ENCODE results near the gene CCDC158.
A peak's percentile ranks its signal among the peaks of the same experiment; 100 is the strongest.
"Not testable (repeated sequence)": the region's sequence is repeated elsewhere in the genome, so short reads cannot be mapped to it uniquely, and the experiment has no call there.

CCDC158 gene

DNA sequence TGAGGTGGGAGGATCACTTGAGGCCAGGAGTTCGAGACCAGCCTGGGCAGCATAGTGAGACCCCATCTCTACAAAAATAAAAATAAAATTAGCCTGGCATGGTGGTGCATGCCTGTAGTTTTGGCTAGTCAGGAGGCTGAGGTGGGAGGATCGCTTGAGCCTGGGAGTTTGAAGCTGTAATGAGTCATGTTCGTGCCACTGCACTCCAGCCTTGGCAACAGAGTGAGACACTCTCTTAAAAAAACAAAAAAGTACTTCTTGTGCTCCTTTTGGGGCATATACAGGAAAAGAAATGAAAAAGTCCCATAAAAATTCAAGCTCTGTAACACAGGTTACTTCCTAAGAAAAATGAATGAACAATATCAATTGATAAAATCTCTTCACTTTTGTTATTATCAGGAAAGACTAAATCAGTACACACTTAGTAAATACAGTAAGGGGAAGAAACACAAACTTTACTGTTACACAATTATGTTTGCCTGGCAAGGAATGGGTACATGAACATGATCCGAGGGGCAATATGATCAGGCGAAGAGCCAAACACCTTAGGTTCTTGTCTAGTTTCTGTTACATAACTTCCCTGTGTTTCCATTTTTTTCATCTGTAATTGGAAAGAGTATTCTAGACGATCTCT lies 46.9 kb downstream of the CCDC158 start:
- H3K27ac ChIP-seq, result peak overlapping the region; percentile 59
- no peak for TF ChIP-seq ZFX (IDR thresholded peaks at IDR 0.05; ENCODE audit: borderline replicate concordance)
- TF ChIP-seq, protein P1, sequence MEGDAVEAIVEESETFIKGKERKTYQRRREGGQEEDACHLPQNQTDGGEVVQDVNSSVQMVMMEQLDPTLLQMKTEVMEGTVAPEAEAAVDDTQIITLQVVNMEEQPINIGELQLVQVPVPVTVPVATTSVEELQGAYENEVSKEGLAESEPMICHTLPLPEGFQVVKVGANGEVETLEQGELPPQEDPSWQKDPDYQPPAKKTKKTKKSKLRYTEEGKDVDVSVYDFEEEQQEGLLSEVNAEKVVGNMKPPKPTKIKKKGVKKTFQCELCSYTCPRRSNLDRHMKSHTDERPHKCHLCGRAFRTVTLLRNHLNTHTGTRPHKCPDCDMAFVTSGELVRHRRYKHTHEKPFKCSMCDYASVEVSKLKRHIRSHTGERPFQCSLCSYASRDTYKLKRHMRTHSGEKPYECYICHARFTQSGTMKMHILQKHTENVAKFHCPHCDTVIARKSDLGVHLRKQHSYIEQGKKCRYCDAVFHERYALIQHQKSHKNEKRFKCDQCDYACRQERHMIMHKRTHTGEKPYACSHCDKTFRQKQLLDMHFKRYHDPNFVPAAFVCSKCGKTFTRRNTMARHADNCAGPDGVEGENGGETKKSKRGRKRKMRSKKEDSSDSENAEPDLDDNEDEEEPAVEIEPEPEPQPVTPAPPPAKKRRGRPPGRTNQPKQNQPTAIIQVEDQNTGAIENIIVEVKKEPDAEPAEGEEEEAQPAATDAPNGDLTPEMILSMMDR (IDR thresholded peaks at IDR 0.05), result no peak

DNA sequence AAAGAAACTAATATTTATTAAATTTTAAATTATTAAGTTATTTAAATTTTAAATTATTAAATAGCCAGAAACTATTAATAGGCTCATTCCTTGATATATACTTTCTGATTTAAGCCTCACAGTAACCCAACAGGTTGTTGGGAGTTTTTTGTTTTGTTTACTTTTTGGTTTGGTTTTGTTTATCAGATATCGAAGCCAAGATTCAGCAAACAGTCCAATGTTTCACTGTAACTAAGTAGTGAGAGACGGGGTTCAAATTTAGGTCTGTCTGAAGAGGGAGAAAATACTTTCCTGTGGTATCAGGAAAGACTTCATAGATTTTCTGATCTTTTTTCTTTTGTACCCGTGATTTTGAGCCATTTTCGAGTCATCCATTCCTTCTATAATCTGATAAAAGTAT lies 54.2 kb downstream of the CCDC158 start:
- H3K27ac ChIP-seq, result no peak overlapping the region
- TF ChIP-seq, protein P1 (IDR thresholded peaks at IDR 0.05), result no peak
- no peak for TF ChIP-seq ZFX (IDR thresholded peaks at IDR 0.05; ENCODE audit: borderline replicate concordance)

DNA sequence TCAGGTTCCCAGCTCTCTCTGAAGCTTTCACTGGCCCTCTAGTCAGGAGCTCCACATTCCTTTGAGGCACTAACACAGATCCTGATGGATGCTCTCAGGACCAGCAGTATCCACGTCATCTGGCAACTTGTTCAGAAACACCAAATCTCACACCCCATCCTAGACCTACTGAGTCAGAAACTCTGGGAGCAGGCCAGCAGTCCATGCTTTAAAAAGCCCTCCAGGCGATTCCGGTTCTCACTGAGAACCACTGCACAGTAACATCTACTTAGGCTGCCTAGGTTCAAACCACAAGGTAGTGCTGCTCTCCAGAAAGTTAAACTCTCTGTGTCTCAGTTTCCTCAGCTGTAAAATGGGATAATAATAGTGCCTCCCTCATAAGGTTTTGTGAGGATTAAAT lies 55.3 kb downstream of the CCDC158 start:
- TF ChIP-seq, protein P1 (IDR thresholded peaks at IDR 0.05), result no peak
- no peak for TF ChIP-seq ZFX (IDR thresholded peaks at IDR 0.05; ENCODE audit: borderline replicate concordance)
- no peak overlapping the region for H3K27ac ChIP-seq

DNA sequence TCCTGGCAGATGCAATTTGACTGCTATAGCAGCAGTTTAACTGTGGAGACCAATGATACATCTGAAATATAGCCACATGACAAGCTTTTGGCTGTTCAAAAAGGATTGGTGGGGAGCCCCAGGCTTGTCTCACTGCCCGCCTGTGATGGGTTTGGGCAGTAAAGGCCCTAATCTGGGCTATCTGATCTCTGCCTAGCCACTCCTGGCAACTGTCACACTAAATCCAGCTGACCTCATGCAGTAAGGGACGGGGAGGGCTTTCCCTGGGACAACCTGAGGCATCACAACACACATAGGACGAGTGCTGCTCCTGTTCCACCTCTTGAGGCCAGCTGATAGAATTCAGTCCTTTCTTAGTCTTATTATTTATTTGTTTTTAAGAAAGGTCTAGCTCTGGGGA lies 56.2 kb downstream of the CCDC158 start:
- H3K27ac ChIP-seq, result no peak overlapping the region
- no peak for TF ChIP-seq ZFX (IDR thresholded peaks at IDR 0.05; ENCODE audit: borderline replicate concordance)
- TF ChIP-seq, protein P1 (IDR thresholded peaks at IDR 0.05), result no peak

DNA sequence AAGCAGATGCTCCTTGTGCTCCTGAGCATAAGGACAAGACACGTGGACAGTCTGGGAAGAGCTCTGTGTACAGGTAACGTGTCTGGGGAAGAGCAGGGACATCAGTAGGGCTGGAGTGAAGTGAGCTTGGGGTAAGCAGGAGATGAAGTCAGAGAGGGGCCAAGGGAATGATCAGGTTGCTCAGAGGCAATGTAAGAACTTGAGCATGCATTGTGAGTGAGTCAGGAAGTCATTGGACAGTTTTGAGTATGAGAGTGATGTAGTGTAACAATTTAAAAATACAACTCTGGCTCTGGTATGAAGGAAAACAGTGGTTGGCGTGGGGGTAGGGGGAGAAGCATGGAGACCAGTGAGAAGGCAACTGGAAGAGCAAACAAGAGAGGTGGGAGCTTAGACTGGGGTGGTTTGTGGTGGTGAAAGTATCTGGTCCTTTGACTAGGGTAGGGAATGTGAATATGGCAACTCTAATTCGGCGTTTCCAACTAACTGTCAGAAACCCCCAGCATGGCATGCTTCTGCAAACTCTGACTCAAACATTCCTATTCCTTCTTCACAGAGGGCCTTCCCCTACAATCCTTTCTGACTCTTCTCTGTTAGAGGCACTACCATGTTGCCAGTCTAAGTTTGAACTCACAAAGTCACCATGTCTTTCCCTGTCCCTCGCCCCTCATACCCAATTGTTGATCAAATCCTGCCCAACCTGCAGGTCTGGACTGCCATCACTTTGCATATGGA lies 57.2 kb downstream of the CCDC158 start:
- no peak for TF ChIP-seq ZFX (IDR thresholded peaks at IDR 0.05; ENCODE audit: borderline replicate concordance)
- TF ChIP-seq, protein P1 (IDR thresholded peaks at IDR 0.05), result no peak
- H3K27ac ChIP-seq, result no peak overlapping the region

DNA sequence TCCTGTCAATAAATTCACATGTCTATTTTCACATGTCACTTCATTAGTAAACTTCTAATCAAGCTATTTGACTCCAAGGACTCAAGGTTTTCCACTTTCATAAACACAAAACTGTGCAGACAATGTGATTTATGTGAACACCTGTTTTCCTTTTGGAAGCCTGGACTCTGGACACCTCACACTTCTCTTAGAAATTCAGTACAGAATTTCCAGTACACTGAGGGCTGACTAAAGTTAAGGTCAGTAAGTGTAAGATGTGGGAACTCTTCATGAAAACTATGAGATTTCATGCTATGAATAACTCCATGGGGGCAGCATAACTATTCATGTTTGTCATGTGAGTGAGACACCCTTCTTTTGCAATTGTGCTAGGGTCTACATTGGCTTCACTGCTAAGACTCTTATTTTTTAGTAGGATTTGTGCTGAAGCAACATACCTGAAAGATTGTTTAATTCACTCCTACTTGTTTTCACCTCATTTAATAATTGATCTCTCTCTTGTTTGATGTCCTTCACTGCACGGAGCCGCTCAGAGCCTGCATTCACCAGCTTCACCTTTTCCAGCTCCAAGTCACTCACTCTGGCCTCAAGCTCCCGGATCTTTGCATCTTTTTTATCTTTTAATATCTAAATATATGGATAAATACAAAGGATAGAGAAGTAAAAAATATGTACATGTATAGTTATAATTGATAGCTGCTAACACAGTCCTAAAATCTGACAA lies 59.1 kb downstream of the CCDC158 start:
- TF ChIP-seq ZFX (IDR thresholded peaks at IDR 0.05; ENCODE audit: borderline replicate concordance), result no peak
- TF ChIP-seq, protein P1 (IDR thresholded peaks at IDR 0.05), result no peak
- no peak overlapping the region for H3K27ac ChIP-seq

DNA sequence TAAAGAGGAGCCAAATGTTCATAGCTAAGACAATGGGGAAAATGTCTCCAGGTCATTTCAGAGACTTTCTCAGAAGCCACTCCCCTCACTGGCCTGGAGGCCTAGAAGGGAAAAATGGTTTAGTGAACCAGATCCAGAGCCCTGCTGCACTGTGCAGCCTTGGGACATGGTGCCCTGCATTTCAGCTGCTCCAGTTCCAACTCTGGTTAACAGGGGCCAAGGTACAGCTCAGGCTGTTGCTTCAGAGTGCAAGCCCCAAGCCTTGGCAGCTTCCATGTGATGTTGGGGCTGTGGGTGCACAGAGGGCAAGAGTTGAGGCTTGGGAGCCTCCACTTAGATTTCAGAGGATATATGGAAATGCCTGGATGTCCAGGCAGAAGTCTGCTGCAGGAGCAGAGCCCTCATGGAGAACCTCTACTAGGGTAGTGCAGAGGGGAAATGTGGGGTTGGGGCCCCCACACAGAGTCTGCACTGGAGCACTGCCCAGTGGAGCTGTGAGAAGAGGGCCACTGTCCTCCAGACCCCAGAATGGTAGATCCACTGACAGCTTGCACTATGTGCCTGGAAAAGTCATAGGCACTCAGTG lies 61.0 kb downstream of the CCDC158 start:
- not testable (repeated sequence) for H3K27ac ChIP-seq
